ENCODE measurements around the gene PCDH1. TPM values are rescaled to one million over a fixed set of nuclear protein-coding genes. Genes with fewer than 3 reads are reported as not detected.

PCDH1 gene
- total and polyA plus RNA-seq, 2 of the 8 experiments (the other 6 are each of a cell fraction or from before 2014, with no cell fraction given) = 101 to 102 TPM

GRCh38 chr5:141834331-141834730, 43.9 kb downstream of the PCDH1 start:
- H2AFZ ChIP-seq (ENCODE audit: low read length) = no peak overlapping the region
- no peak overlapping the region for H3K4me3 ChIP-seq (ENCODE audit: extremely low read depth in 1 of 4, insufficient read depth in 2 of 4, low read depth in 3 of 4, low read length in 4 of 4)
- H3K18ac ChIP-seq (ENCODE audit: extremely low read depth, low read length) = no peak overlapping the region; the same call in 1 of the 2 replicates
- H3K79me2 ChIP-seq (ENCODE audit: control insufficient read depth in 1 of 2, insufficient read depth in 2 of 2, low read length in 2 of 2) = no peaks in the 10 kb centered on the region
- H4K8ac ChIP-seq (ENCODE audit: extremely low read depth, insufficient read depth, low read length) = no peak overlapping the region
- H3K9ac ChIP-seq (replicated peaks in 1 of 4; ENCODE audit: extremely low read depth in 1 of 4, low read depth in 3 of 4, low read length in 3 of 4) = no peak overlapping the region
- no peaks in the 10 kb centered on the region for H3K9me3 ChIP-seq (ENCODE audit: insufficient read depth in 2 of 2, low read depth in 1 of 2, low read length in 1 of 2)
- no peak overlapping the region for H3K23ac ChIP-seq (ENCODE audit: insufficient read length)
- H2BK15ac ChIP-seq (ENCODE audit: low read length) = peak overlapping the region; percentile 8; the same call in 1 of the 2 replicates
- H3K36me3 ChIP-seq (ENCODE audit: control insufficient read depth in 2 of 4, insufficient read depth in 4 of 4, low read length in 3 of 4) = no peaks in the 10 kb centered on the region
- H3K27me3 ChIP-seq (replicated peaks in 1 of 4; ENCODE audit: control insufficient read depth in 3 of 4, extremely low read depth in 1 of 4, insufficient read depth in 3 of 4, low read length in 3 of 4) = no peaks in the 10 kb centered on the region
- DNase-seq (ENCODE audit: low read depth in 1 of 2, low spot score in 2 of 2) (no peak), FAIRE-seq (no peak)
- ChIA-PET CTCF (ENCODE audit: partially characterized antibody) (interaction anchor here (0.7 to 17.3 kb wide), 10 partner anchors 11 to 142 kb away, joined by 3 to 273 read pairs (median 4); partner anchors contain the start of gene PCDH1), POLR2A (ENCODE audit: partially characterized antibody) (interaction anchor here (0.9 to 7.9 kb wide), 3 partner anchors 11 to 38 kb away, joined by 3 to 121 read pairs (median 20); no protein-coding TSS in a partner anchor)
- TF ChIP-seq EGR1 (IDR thresholded peaks at IDR 0.05; ENCODE audit: borderline replicate concordance, low read depth, low read length) (no peak), CBX8 (IDR thresholded peaks at IDR 0.05; ENCODE audit: borderline replicate concordance, low read depth, low read length) (no peak), TAF7 (optimal IDR thresholded peaks at IDR 0.05; ENCODE audit: borderline replicate concordance, low read depth, low read length) (no peak), RNF2 (IDR thresholded peaks at IDR 0.05; ENCODE audit: borderline replicate concordance, low read depth, low read length, missing control alignments, poor library complexity, severe bottlenecking) (no peak), POLR2A (IDR thresholded peaks at IDR 0.05; ENCODE audit: control extremely low read depth in 1 of 2, low read depth in 2 of 2, low read length in 2 of 2) (no peak), CBX5 (IDR thresholded peaks at IDR 0.05; ENCODE audit: low read depth, low read length) (no peak), BCL11A (IDR thresholded peaks at IDR 0.05; ENCODE audit: low read depth in 2 of 2, low read length in 2 of 2) (no peak), SP4 (IDR thresholded peaks at IDR 0.05; ENCODE audit: low read length) (no peak), BACH1 (IDR thresholded peaks at IDR 0.05; ENCODE audit: low read length) (no peak)
- H4K91ac ChIP-seq (replicated peaks; ENCODE audit: insufficient read length, low read length) = peak overlapping the region; percentile 12
- H2BK12ac ChIP-seq (ENCODE audit: low read depth, low read length) = peak overlapping the region; percentile 70; the same call in 1 of the 2 replicates
- H2AK5ac ChIP-seq (ENCODE audit: low read depth, low read length) = peak overlapping the region; percentile 3; the same call in 1 of the 2 replicates
- no peak overlapping the region for H3K56ac ChIP-seq (replicated peaks; ENCODE audit: insufficient read length, low read depth, low read length)
- 39% methylated on average over 2 of the region's 2 CpGs; no CpG with 5 or more reads in 1 of the 2 experiments for WGBS, 2 experiments (ENCODE audit: extremely low coverage in 1 of 2, insufficient coverage in 1 of 2, insufficient read length in 1 of 2, insufficient replicate concordance in 2 of 2, low coverage in 1 of 2, low lambda C conversion rate in 2 of 2, missing lambda C conversion rate in 1 of 2)
- H2BK5ac ChIP-seq (ENCODE audit: low read depth, low read length) = peak overlapping the region; percentile 61; the same call in 1 of the 2 replicates
- no peak overlapping the region for H3K14ac ChIP-seq (ENCODE audit: insufficient read length)
- peak overlapping the region; percentile 37 for H3K4ac ChIP-seq (replicated peaks; ENCODE audit: insufficient read length, low read depth, low read length)
- H3K23me2 ChIP-seq (ENCODE audit: low read depth, low read length) = no peaks in the 10 kb centered on the region
- H4K20me1 ChIP-seq (replicated peaks in 1 of 2; ENCODE audit: control insufficient read depth in 1 of 2, insufficient read depth in 2 of 2, low read length in 2 of 2) = no peaks in the 10 kb centered on the region
- H3K4me2 ChIP-seq (ENCODE audit: insufficient read depth in 1 of 2, low read depth in 2 of 2, low read length in 2 of 2) = no peak overlapping the region
- peak overlapping the region; percentile 62; the same call in 1 of the 2 replicates for H2BK20ac ChIP-seq (ENCODE audit: low read length)
- peaks cover 21 to 32% (median 28%) of the 10 kb centered on the region in 4 experiments for H3K4me1 ChIP-seq (replicated peaks in 1 of 4; ENCODE audit: control insufficient read depth in 3 of 4, insufficient read depth in 4 of 4, low read length in 3 of 4)
- no peak overlapping the region for H2BK120ac ChIP-seq (replicated peaks; ENCODE audit: low read depth, low read length)
- H4K5ac ChIP-seq (ENCODE audit: insufficient read length, low read depth, low read length) = no peak overlapping the region
- H3K27ac ChIP-seq (ENCODE audit: low read depth, low read length) = no peak overlapping the region
- H3K79me1 ChIP-seq (ENCODE audit: low read depth, low read length) = no peaks in the 10 kb centered on the region

Data from H1 (cell line).